H9 (cell line): ENCODE results near the gene NDUFS2. TPM values are rescaled to one million over a fixed set of nuclear protein-coding genes. Genes with fewer than 3 reads are reported as not detected.

Experiments used
- DNase-seq: peaks from one replicate; pipeline ENCODE4 v3.0.0-alpha.2; 2017
- H2AFZ ChIP-seq: one replicate; pipeline ENCODE4 v1.6.1; 2013; ENCODE audit warnings: mild to moderate bottlenecking, low read length, control low read depth, moderate library complexity
- H2AK5ac ChIP-seq: 2 replicates; pipeline ENCODE4 v1.6.1; 2013; ENCODE audit warnings: low read length, control low read depth, mixed read lengths; ENCODE audit not compliant: insufficient read length
- H2BK120ac ChIP-seq: one replicate; pipeline ENCODE4 v1.6.1; 2013; ENCODE audit warnings: low read depth, mild to moderate bottlenecking, low read length, control low read depth, inconsistent platforms; ENCODE audit not compliant: poor library complexity, severe bottlenecking
- H2BK12ac ChIP-seq: 2 replicates; pipeline ENCODE4 v1.6.1; 2013; ENCODE audit warnings: low read length, control low read depth, mixed read lengths, low read depth; ENCODE audit not compliant: insufficient read length
- H2BK15ac ChIP-seq: 2 replicates; pipeline ENCODE4 v1.6.1; 2013; ENCODE audit warnings: low read depth, low read length, control low read depth
- H2BK20ac ChIP-seq: one replicate; pipeline ENCODE4 v1.6.1; 2013; ENCODE audit warnings: low read depth, mild to moderate bottlenecking, low read length, control low read depth, inconsistent platforms; ENCODE audit not compliant: poor library complexity, severe bottlenecking
- H2BK5ac ChIP-seq: 2 replicates; pipeline ENCODE4 v1.6.1; 2013; ENCODE audit warnings: low read length, control low read depth, mixed read lengths; ENCODE audit not compliant: insufficient read length
- H3K14ac ChIP-seq: 2 replicates; pipeline ENCODE4 v1.6.1; 2013; ENCODE audit warnings: low read length, control low read depth; ENCODE audit not compliant: insufficient read depth
- H3K18ac ChIP-seq: 2 replicates; pipeline ENCODE4 v1.6.1; 2013; ENCODE audit warnings: low read depth, mild to moderate bottlenecking, mixed read lengths, low read length, control low read depth; ENCODE audit not compliant: insufficient read length
- H3K23ac ChIP-seq: 2 replicates; pipeline ENCODE4 v1.6.1; 2013; ENCODE audit warnings: low read length, control low read depth, mixed read lengths, low read depth; ENCODE audit not compliant: insufficient read length
- H3K23me2 ChIP-seq: 2 replicates; pipeline ENCODE4 v1.6.1; 2013; ENCODE audit warnings: low read depth, mild to moderate bottlenecking, mixed read lengths, low read length, control low read depth; ENCODE audit not compliant: insufficient read length, poor library complexity, severe bottlenecking
- H3K27ac ChIP-seq: 2 replicates; pipeline ENCODE4 v1.5.1; 2013; ENCODE audit warnings: low read length, control low read depth, mixed read lengths, low read depth; ENCODE audit not compliant: insufficient read length
- H3K27me3 ChIP-seq: 2 replicates; pipeline ENCODE4 v1.6.1; 2013; ENCODE audit warnings: low read length, control low read depth, inconsistent platforms; ENCODE audit not compliant: insufficient read depth
- H3K4ac ChIP-seq: 2 replicates; pipeline ENCODE4 v1.6.1; 2013; ENCODE audit warnings: low read depth, mild to moderate bottlenecking, control low read depth, inconsistent platforms, low read length, moderate library complexity
- H3K4me1 ChIP-seq: 2 replicates; pipeline ENCODE4 v1.6.1; 2013; ENCODE audit warnings: low read length, control low read depth, inconsistent platforms; ENCODE audit not compliant: insufficient read depth
- H3K4me2 ChIP-seq: 2 replicates; pipeline ENCODE4 v1.6.1; 2013; ENCODE audit warnings: low read length, control low read depth, mixed read lengths; ENCODE audit not compliant: insufficient read length, insufficient read depth
- H3K56ac ChIP-seq: 2 replicates; pipeline ENCODE4 v1.6.1; 2013; ENCODE audit warnings: low read depth, mild to moderate bottlenecking, mixed read lengths, low read length, control low read depth; ENCODE audit not compliant: insufficient read length
- H3K79me1 ChIP-seq: 2 replicates; pipeline ENCODE4 v1.6.1; 2013; ENCODE audit warnings: low read depth, mild to moderate bottlenecking, moderate library complexity, low read length, control low read depth, inconsistent platforms; ENCODE audit not compliant: insufficient read depth, poor library complexity, severe bottlenecking
- H3K79me2 ChIP-seq: 2 replicates; pipeline ENCODE4 v1.6.1; 2013; ENCODE audit warnings: low read length, control low read depth, inconsistent platforms; ENCODE audit not compliant: insufficient read depth
- H3K9ac ChIP-seq: 2 replicates; pipeline ENCODE4 v1.6.1; 2013; ENCODE audit warnings: low read length, control low read depth, mixed read lengths; ENCODE audit not compliant: insufficient read length; ENCODE audit errors: extremely low read depth
- H3K9me3 ChIP-seq: one replicate; pipeline ENCODE4 v1.6.1; 2013; ENCODE audit warnings: low read depth, low read length, inconsistent platforms; ENCODE audit not compliant: control insufficient read depth
- H3T11ph ChIP-seq: one replicate; pipeline ENCODE4 v1.6.1; 2013; ENCODE audit warnings: mild to moderate bottlenecking, low read length, control low read depth, inconsistent platforms
- H4K20me1 ChIP-seq: one replicate; pipeline ENCODE4 v1.6.1; 2013; ENCODE audit not compliant: control insufficient read depth, insufficient read length, insufficient read depth
- H4K5ac ChIP-seq: 2 replicates; pipeline ENCODE4 v1.6.1; 2013; ENCODE audit warnings: low read depth, mild to moderate bottlenecking, mixed read lengths, low read length, control low read depth; ENCODE audit not compliant: insufficient read length
- H4K8ac ChIP-seq: replicated peaks from 2 replicates; pipeline ENCODE4 v1.6.1; 2013; ENCODE audit warnings: low read length, control low read depth, mixed read lengths, low read depth; ENCODE audit not compliant: insufficient read length
- H4K91ac ChIP-seq: 2 replicates; pipeline ENCODE4 v1.6.1; 2013; ENCODE audit warnings: low read depth, mild to moderate bottlenecking, moderate library complexity, mixed read lengths, low read length, control low read depth; ENCODE audit not compliant: insufficient read length
- H3K27ac Mint-ChIP-seq, 3 experiments: 2 replicates in 2 of 3; 3 replicates in 1 of 3; pipeline ENCODE4 v1.8.0; 2020 to 2021; ENCODE audit warnings: mixed read lengths in 3 of 3, mild to moderate bottlenecking in 1 of 3, moderate library complexity in 1 of 3
- H3K27me3 Mint-ChIP-seq: 2 replicates; pipeline ENCODE4 v1.8.0; 2021; ENCODE audit warnings: low read depth, mild to moderate bottlenecking, moderate library complexity, mixed read lengths
- H3K36me3 Mint-ChIP-seq, 3 experiments: 2 replicates in 2 of 3; 3 replicates in 1 of 3; pipeline ENCODE4 v1.8.0; 2020 to 2021; ENCODE audit warnings: low read depth in 3 of 3, mixed read lengths in 3 of 3; ENCODE audit not compliant: insufficient read depth in 1 of 3
- H3K4me1 Mint-ChIP-seq, 2 experiments: 2 replicates each; pipeline ENCODE4 v1.8.0; 2020; ENCODE audit warnings: mixed read lengths in 2 of 2
- H3K4me3 Mint-ChIP-seq, 2 experiments: 2 replicates in 1 of 2; 3 replicates in 1 of 2; pipeline ENCODE4 v1.8.0; 2020 to 2021; ENCODE audit warnings: mild to moderate bottlenecking in 2 of 2, mixed read lengths in 2 of 2, moderate library complexity in 1 of 2
- H3K9me3 Mint-ChIP-seq, 2 experiments: 2 replicates in 1 of 2; 3 replicates in 1 of 2; pipeline ENCODE4 v1.8.0; 2020; ENCODE audit warnings: mild to moderate bottlenecking in 2 of 2, mixed read lengths in 2 of 2, moderate library complexity in 1 of 2
- CTCF ChIP-seq: fragments of 200-600 bp; sonication (generic); conservative IDR thresholded peaks from 3 replicates; pipeline ENCODE4 v1.8.0; 2021; ENCODE audit warnings: antibody characterized with exemption, mild to moderate bottlenecking
- WGBS: extraction: QIAGEN DNeasy Blood & Tissue Kit; methylation state at CpG from one replicate; pipeline ENCODE4 v1.1.7; 2013; ENCODE audit warnings: missing lambda C conversion rate, low lambda C conversion rate, mixed read lengths; ENCODE audit not compliant: insufficient read length; ENCODE audit errors: extremely low coverage; 5-methylcytosine and 5-hydroxymethylcytosine counted together
- total RNA-seq: library from RNA; stranded (reverse); gene quantifications from 2 replicates; pipeline ENCODE4 v1.2.1, GENCODE V29; 2021

Gene NDUFS2
- total RNA-seq, 1 experiment from 2014 or later: 84.5 TPM

- Histone ChIP-seq H3K4me1 (peaks cover 4% of the 10 kb centered on the region; the same call in 1 of the 2 replicates), H3K23me2 (no peaks in the 10 kb centered on the region), H4K5ac (no peak overlapping the region), H3K23ac (no peak overlapping the region), H3K14ac (no peak overlapping the region), H2BK20ac (no peak overlapping the region), H3K56ac (no peak overlapping the region), H3T11ph (no peak overlapping the region), H4K8ac (no peak overlapping the region), H2AK5ac (no peak overlapping the region), H2BK15ac (no peak overlapping the region), H2AFZ (no peak overlapping the region), H3K27ac (no peak overlapping the region), H3K9me3 (no peaks in the 10 kb centered on the region), H3K79me2 (no peaks in the 10 kb centered on the region), H3K4me2 (no peak overlapping the region), H3K4ac (no peak overlapping the region), H2BK5ac (no peak overlapping the region), H3K18ac (no peak overlapping the region), H2BK12ac (no peak overlapping the region), H4K91ac (no peak overlapping the region), H3K9ac (no peak overlapping the region), H2BK120ac (no peak overlapping the region), H3K27me3 (no peaks in the 10 kb centered on the region), H3K79me1 (no peaks in the 10 kb centered on the region), H4K20me1 (no peaks in the 10 kb centered on the region)
- no peak for TF ChIP-seq CTCF
- H3K36me3 Mint-ChIP-seq: peaks cover 12 to 29% (median 28%) of the 10 kb centered on the region in 3 experiments; a peak in 6 of 7 replicates
- H3K9me3 Mint-ChIP-seq: no peaks in the 10 kb centered on the region
- no CpG with 5 or more reads among the region's 7 CpGs for WGBS
- no peak overlapping the region for H3K4me3 Mint-ChIP-seq
- no peaks in the 10 kb centered on the region for H3K27me3 Mint-ChIP-seq
- peak overlapping the region in 1 of 3 experiments; percentile 86; a peak in 1 of 7 replicates for H3K27ac Mint-ChIP-seq
- no peak for DNase-seq
- peaks cover 17 to 28% of the 10 kb centered on the region in 2 experiments for H3K4me1 Mint-ChIP-seq
These were observed 15.0 kb downstream of the NDUFS2 start for GRCh38 chr1:161216945-161217712.
